Fibroblast of the conjunctiva (primary cell): ENCODE data around the gene HES5.

ENCODE experiments used
- DNase-seq: peaks from one replicate; pipeline ENCODE4 v3.0.0-alpha.2; 2010; ENCODE audit warnings: low read depth

The HES5 gene

DNA sequence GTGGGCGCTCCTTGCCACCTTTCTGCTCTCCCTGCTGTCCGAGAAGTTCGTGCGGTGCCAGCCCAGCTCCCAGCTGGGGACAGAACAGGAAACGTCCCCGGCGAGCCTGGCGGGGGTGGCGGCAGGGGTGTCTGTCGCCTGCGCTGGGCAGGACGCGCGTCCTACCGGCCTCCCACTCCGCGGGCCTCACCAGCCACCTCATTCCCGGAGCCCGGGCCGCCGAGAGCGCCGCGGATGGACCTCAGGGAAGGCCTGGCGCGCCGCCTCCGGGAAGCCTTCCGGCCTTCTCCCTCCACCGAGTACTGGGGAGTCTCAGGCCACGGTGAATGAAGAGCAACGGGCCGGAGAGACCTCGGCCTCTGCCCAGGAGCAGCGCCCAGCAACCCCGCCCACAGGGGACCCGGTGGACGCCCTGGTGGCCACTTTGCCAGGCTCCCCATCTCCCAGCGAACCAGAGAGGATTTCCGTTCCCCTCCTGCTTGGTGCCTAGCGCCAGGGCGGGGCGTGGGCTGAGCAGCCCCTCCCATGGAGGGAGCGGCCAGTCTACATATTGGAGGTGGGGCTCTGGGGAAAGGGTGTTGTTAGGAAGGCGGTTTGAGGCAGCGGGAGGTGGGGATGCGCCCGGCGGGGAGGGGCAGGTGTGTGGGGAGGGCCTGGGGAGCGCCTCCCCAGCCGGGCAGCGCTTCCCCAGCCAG lies 16.6 kb upstream of the HES5 start:
- peak; percentile 34 for DNase-seq

DNA sequence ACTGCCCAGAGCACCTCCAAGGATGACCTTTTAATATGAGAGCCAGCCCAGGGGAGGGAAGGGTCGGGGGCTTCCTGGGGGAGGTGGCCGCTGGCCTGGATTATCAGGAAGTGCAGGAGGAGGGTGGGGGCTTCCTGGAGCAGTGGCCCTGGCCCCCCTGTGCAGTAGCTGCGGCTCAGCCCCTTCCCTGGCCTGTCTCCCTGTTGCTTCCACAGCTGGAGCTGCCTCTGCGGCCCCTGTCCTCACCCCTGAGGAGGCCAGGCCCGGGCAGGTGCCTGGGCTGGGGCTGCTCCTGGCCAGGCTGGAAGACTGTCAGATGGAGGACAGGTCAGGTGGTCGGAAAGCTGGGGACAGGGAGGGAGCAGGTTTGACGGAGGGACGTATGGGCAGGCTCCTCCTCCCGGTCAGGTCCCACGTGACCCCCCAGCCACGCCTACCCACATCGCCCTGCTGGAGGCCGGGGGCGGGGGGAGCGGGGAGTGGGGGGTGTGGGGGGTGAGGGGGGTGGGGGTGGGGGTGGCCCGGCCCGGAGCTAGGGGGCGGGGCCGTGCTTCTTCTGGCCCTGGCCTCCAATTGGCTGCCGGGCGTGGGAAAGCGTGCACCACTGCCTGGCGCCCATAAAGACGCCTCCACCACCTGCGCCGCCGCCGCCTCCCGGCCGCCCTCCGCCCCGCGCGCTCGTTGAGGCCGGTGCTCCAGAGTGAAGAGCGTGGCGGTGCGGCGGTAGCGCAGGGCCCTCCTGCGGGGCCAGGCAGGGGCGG lies 15.9 kb upstream of the HES5 start:
- peak; percentile 43 for DNase-seq

DNA sequence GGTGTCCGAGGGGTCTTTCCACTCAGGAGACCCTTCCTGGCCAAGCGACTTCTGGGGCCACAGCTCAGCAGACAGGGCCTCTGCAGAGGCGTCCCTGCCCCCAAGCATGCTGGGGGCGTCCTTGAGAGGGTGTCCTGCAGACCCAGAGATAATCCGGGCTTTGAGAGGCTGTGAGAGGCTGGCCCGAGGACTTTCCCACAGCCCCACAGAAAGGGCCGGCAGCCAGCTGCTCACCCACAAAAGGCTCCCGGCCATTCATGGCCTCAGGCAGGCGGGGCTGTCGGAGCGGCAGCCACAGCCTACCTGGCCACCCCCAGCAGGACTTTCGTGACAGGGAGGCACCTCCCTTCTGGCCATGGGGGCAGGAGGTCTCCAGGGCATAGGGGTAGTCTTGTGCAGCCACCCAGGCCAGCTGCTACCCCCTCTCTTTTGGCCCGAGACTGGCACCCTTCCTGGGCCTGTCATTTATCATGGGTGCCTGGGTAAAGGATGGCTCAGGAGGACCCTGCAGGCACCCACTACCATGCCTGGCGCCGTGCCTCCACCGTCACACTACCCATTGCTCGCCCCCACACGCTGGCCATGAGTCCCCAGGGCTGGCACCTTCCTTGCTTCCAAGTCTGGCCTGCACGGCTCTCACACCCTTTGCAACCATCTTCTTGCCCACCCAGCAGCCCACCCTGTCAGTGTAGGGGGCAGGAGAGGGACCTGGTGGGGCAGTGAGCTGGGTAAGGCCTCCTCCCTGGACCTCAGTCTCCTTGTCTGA lies 15.0 kb upstream of the HES5 start:
- no peak for DNase-seq

DNA sequence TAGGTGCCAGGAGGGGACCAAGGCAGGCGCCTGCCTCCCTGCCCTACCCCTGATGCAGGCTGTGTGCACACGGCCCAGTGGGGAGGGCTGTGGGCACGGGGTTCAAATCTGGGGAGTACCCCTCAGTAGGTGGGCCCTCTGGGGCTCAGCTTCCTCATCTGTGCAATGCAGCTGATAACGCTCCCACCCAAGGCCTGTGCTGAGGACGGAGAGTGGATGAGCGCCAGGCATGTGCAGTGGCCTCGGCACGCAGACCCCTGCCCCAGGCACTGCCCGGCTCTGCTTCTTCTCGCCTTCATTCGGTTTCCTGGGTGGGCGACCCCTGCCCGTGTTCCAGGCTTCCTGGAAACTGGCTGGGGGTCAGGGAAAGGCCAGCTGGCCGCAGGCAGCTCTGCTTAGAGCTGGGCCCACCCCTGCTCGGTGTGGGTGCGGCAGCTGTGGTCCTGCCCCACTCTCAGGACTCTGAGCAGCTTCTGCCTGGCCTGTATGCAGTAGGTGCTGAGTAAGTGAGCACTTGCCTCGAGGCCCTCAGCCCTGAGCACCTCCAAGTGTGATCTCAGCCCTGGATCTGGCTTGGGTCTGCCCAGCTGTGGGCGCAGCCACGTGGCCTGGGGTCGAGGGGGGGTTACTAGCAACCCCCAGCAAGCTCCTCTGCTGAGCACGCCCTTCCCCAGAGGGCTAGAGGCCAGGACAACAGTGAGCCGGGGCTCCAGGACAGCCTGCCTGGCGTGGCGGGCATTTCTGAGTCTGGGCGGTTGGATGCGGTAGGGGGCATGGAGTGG lies 14.2 kb upstream of the HES5 start:
- DNase-seq = no peak

DNA sequence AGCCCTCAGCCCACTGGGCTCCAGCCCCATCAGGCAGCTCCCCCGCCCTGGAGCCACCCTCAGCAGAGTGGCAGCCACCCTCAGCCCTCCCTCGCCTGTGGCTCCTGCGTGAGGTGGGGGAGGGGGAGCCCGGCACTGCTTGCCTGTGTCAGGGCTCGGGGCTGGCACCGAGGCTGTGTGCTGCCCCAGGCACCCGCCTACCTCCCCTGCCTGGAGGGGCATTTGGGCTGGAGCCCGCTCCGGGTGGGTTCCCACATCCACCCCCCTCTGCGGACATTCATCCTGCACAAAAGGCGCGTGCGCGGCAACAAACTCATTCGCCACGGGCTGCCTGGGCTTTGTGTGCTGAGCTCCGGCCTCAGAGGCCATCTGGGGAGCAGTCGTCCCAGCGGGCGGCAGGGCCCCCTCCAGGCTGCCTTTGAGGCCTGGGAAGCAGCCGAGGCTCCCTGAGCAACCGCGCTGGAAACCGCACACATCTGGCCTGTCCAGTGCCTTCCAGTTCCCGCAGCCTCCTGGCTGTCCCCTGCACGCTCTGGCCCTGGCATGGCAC lies 13.6 kb upstream of the HES5 start:
- DNase-seq = no peak

DNA sequence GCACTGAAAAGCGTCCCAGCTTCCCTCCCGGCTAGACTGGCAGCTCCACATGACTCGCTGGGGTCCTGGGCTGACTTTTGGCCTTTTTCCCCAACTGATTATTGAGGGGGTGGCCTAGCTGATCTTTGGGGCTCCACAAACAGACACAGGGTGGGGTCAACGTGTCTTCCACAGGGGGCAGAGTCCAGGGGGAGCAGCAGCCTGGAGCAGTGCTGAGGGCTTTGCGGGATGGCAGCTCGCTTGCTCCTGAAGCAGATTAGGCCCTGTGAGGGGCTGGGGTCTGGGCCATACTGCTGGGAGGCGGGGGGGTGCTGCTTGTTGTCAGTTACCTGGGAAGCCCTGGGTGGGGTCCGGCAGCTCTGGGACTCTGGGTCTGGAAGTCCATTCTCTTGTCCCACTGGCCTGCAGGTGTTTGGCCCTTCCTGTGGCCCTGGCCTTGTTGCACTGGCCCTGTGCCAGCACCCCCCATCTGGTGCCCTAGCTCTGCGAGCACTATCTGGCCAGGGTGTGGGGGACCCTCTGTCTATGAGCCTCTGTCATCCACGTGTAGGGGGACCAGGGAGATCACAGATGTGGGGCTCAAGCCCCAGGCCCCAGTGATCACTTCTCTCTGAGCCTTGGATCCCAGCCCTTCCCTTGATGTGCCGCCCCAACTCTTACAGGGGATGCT lies 12.3 kb upstream of the HES5 start:
- no peak for DNase-seq

DNA sequence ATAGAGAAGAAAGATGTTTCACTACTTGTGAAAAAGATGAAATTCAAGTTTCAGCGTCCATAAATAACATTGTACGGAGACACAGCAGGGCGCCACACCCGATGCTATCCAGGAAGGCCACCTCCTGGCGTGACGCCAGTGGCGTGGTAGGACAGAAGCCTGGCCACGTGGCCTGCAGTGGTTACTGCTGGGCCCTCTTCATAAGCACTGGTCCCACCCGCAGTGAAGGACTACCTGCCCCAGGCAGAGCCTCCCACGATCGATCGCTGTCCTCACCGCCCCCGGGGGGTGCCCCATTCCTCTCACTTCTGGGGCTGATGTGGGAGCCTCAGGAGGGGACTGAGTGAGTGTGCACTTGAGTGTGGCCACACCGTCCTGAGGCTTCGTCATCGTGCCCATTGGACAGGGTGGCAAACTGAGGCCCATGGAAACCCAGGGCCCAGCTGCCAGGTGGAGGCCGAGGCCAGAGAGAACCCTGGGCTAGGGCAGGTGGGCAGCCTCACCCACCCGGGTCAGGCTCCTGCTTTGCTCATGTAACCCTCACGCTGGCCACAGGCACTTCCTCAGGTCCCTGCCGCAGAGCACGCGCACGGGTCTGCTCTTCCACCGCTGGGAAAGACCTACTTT lies 11.7 kb upstream of the HES5 start:
- DNase-seq = no peak

DNA sequence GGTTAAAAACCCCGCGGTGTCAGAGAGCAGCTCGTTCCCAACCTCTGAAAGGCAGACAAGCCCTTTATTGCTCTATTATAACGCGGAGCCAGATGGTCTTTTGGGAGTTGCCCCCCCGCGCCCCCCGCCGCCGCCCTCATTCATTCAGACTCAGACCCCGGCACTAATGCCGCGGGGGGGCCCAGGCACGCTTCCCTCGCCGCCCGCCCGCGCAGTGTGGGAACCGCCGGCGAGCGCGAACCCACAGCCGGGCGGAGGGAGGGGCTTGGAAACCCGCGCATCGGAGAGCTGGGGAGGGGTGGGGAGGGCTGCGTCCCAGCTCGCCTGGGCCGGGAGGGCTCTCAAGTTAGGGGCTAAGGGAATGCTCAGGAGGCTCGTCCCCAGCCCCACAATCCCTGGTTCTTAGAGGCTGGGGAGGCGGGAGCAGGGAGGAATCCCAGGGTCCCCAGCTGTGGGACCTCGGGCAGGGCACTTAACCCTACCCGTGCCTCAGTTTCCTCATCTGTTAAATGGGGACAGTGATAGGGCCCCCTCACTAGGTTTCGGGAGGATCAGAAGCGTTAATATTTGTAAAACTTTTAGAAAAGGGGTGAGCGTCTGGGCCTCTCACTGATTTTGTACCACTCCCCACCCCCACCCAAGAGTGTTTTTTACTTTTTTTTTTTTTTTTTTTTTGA lies 10.9 kb upstream of the HES5 start:
- no peak for DNase-seq

DNA sequence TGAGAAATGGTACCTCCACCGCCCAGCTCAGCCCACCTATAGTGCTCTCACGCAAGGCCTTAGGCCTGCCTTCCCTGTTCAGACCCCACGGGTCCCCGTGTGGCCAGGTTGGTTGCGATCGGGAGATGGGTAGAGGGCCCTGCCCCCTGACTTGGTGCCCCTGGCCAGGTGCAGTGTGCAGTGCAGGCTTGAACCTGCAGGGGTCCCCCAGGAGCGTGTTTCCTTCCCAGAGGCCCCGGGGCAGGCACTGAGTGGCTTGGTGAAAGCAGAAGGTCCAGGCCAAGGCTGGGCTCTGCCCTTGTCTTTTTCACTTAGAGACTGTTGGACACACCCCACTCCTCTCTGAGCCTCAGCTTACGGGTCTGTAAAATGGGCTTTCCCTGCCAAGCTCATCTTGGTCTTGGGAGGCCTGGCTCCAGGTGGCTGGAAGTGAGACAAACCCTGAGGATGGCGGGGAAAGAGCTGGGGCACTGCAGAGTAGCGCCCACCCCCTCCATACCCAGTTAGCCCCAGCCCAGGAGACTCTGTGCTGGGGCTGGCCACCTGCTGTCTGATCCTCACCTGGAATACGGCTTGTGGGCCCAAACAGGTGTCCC lies 9.3 kb upstream of the HES5 start:
- DNase-seq = no peak

DNA sequence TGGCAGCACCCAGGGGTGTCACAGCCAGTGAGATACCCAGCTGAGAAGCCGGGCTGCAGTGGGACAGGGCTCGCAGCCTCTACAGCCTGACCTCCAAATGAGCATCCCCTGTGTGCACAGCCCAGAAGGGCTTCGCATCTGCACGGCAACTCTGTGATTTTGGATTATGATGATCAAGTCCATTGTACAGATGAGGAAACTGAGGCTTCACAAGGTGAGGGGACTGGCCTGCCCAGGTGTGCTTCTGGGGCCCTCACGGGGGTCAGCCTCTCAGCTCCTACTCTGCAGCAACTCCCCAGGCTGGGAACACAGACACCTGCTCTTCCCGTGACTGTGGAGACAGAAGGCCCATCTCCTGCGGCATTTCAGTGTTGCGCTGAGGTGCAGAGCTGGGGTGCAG lies 8.8 kb upstream of the HES5 start:
- DNase-seq = no peak

DNA sequence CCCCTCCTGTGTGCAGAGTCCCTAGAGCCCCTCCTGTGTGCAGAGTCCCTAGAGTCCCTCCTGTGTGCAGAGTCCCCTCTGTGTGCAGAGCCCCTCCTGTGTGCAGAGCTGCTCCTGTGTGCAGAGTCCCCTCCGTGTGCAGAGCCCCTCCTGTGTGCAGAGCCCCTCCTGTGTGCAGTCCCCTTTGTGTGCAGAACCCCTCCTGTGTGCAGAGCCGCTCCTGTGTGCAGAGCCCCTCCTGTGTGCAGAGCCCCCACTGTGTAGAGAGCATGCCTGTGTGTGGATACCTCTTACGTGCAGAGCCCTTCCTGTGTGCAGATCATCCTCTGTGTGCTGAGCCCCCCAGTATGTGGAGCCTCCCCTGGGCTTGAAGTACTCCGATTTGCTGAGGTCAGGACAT lies 8.3 kb upstream of the HES5 start:
- no peak for DNase-seq

DNA sequence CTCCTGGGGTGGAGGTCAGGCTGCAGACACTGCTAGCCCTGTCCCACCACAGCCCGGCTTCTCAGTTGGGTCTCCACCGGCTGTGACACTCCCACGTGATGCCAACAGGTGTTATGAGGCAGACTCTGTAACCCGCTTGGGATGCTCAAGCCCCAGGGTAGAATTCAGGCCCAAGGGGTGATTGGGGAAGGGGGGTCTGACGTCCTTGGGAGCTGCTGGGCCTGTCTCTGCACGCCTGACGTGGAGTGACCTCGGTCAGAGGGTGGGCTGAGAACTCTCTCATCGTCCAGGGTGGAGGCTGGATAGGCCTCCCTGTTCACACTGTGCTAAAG lies 7.7 kb upstream of the HES5 start:
- no peak for DNase-seq

DNA sequence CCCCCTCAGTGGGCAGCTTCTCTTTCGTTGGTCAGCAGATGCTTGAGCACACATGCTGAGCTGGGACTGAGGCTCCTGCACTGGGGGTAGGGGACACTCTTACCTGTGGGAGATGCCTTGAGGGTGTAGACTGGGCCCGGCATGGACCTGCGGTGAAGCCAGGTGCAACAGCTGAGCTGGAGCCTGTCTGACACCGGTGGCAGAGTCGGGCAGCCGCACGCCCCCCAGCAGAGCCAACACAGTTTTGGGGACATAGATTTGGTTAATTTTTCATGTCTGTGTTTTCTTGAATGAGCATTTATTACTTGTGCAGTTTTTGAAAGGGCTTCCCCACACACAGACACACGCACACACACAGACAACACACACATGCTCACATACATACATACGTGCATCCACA lies 5.9 kb upstream of the HES5 start:
- DNase-seq = no peak

DNA sequence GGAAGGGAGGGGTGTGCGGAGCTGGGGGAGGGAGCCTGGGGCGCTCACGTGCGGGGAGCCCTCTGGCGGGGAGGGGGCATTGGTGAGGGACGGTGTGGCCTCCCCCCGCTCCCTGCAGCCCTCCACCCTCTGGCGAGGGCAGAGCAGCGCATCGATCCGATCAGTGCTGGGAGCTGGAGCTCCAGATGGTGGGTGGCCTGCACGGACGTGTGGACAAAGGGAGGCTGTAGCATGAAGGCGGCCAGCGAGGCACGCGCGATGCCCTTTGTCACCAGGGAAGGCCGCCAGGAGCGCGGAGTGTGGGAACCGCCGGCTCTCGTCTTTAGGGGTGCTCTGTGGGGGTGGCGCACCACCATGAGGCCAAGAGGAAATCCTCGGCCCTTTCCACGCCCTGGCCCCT lies 5.4 kb upstream of the HES5 start:
- no peak for DNase-seq

DNA sequence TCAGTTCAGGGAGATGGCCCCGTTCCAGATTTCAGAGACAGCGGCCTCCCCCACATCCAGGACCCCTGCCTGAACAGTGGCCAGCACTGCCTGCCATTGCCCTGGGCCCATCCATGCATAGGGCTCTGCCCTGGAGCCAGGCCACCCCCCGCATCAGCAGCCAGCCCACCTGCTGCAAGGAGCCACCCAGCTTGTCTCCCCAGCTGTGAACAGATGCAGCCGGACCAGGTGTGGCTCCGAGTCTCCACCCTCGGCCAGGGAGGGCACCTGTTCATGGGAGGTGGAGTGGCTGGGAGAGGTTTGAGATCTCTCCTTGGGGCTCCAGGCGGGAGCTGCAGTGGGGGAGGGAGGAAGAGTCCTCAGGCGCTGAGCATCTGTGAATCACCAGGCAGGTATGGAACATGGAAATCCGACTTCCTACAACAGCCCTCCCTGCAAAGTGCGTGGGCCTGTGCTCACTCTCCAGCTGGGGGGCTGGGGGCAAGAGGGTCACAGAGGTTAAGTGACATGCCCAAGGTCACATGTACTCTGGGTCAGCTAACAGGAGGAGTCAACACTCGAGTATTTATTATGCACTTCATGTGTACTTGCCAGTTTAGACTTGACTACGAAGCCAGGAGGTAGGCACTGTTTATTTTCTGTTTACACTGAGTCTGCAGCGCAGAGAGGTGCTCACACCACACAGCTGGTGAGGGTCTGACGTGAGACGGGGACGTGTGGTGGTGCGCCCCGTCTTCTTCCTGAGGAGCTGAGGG lies 4.8 kb upstream of the HES5 start:
- peak; percentile 10 for DNase-seq

DNA sequence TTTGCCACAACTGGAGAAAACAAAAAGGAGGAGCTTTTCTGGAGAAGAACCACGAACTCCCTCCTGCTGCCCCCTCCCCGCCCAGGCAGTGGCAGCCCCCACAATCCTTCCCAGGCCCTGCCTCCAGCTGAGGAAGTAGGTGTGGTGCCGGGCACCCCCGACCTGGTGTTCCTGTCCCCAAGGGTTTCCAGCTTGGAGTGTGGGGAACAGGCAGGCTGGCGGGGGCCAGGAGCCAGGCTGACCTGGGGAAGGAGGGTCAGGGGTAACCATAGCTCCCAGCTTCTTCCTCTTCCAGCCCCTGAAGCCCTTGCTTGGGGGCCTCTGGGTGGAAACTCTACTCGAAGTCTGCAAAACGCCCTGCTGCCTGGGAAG lies 4.2 kb upstream of the HES5 start:
- DNase-seq = no peak

DNA sequence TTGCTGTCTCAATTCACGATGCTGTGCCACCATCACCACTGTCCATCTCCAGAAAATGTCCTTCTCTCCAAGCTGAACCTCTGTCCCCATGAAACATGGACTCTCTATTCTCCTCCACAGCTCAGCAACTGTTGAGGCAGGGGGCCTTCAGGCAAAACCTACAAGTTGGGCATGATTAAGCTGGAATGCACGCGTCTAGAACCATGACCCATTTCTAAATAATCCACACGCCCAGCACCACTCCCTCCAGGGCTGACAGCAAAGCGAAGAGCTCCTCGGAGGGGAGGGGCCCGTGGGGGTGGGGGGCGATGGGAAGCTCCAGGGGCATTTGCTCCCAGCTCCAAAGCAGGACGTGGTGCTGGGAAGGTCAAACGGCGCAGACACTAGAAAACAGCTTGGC lies 3.3 kb upstream of the HES5 start:
- no peak for DNase-seq

DNA sequence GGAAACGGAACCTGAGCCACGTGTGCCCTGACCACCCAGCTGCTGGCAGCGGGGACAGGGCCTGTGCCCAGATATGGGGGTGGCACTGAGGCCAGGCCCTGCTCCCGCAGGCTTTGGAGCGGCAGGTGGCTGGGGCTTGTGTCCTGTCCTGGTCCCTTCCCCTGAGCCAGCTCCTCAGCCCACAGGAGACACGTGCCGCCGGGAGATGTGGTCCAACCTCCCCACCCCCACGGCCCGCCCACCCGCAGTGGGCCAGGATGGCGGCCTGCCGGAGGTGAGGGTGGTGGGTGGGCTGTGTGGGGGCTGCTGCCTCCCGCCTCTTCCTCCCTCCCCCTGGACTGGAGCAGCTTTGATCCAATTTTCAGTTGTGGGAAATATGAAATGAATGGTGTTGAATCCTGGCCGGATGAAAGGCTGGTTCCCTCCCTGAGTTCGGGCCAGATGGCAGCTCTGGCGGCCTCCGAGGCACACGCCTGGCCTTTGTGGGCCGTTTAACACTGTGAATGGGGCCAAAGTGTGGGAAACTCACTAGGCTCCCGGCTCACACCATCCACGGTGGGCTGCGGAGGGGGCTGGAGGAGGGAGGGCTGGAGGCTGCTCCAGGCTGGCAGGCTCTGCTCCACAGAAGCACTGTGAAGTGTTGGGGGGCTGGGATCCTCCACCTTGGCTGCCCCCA lies 2.6 kb upstream of the HES5 start:
- DNase-seq = no peak
